K562 (cell line): ENCODE results near the gene SLC5A2.

ENCODE experiments used
- CTCF ChIP-seq, 3 experiments: IDR thresholded peaks in 2 of 3; conservative IDR thresholded peaks in 1 of 3; 2 replicates each; pipeline ENCODE4 v1.5.1; 2011 to 2012; ENCODE audit warnings: low read length in 3 of 3, mild to moderate bottlenecking in 3 of 3, control low read depth in 2 of 3, improper control_type of control experiment in 1 of 3, inconsistent platforms in 1 of 3, low read depth in 1 of 3, mixed read lengths in 1 of 3, moderate library complexity in 1 of 3; ENCODE audit not compliant: insufficient read depth in 2 of 3
- RAD21 ChIP-seq, 2 experiments: fragments of 250-450 bp in 1 of 2; fragments of 450-650 bp in 1 of 2; sonication (Bioruptor Pico) in 1 of 2; formaldehyde crosslinking in 1 of 2; IDR thresholded peaks in 1 of 2; conservative IDR thresholded peaks in 1 of 2; 2 replicates each; pipeline versions ENCODE4 v1.4.0 to v1.8.0; 2020 to 2022; ENCODE audit warnings: mild to moderate bottlenecking in 2 of 2, moderate library complexity in 1 of 2
- SMARCA5 ChIP-seq: fragments of 450-650 bp; IDR thresholded peaks from 2 replicates; pipeline ENCODE4 v1.6.1; 2016
- SREBF2 ChIP-seq: sonication (generic); formaldehyde crosslinking; IDR thresholded peaks from 2 replicates; pipeline ENCODE4 v1.4.0; 2020; ENCODE audit warnings: mild to moderate bottlenecking, missing genetic modification reagents
- TF ChIP-seq, protein P1 (sequence below): sonication (generic); formaldehyde crosslinking; IDR thresholded peaks from 2 replicates; pipeline ENCODE4 v1.8.0; 2022; ENCODE audit warnings: mild to moderate bottlenecking, low read depth, missing genetic modification reagents
- TF ChIP-seq, protein P2 (sequence below): sonication (generic); formaldehyde crosslinking; IDR thresholded peaks from 2 replicates; pipeline ENCODE4 v1.9.0; 2022; ENCODE audit warnings: mild to moderate bottlenecking, missing genetic modification reagents

DNA sequence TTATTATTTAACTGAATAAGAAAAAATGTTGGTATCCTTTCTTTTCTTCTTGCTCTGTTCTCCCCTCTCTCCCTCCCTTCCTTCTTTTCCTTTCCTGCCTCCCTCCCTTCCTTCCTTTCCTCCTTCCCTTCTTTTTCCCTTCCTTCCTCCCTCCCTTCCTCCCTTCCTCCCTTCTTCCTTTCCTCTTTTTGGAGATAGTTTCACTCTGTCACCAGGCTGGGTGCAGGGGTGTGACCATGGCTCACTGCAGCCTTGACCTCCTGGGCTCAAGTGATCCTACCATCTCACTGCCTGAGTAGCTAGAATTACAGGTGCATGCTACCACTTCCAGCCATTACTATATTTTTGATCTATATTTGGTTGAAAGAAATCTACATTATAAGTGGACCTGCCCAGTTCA, 31.0 kb downstream of the SLC5A2 start:
- TF ChIP-seq, protein P1, sequence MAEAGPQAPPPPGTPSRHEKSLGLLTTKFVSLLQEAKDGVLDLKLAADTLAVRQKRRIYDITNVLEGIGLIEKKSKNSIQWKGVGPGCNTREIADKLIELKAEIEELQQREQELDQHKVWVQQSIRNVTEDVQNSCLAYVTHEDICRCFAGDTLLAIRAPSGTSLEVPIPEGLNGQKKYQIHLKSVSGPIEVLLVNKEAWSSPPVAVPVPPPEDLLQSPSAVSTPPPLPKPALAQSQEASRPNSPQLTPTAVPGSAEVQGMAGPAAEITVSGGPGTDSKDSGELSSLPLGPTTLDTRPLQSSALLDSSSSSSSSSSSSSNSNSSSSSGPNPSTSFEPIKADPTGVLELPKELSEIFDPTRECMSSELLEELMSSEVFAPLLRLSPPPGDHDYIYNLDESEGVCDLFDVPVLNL (CRISPR knock-in tag): no peak
- TF ChIP-seq CTCF (IDR thresholded peaks at IDR 0.05 in 2 of 3, conservative IDR thresholded peaks at IDR 0.05 in 1 of 3; ENCODE audit: insufficient read depth in 2 of 3, low read depth in 1 of 3, low read length in 3 of 3) (no peak), SMARCA5 (no peak), RAD21 (CRISPR knock-in tag; conservative IDR thresholded peaks at IDR 0.05 in 1 of 2, IDR thresholded peaks at IDR 0.05 in 1 of 2) (no peak), SREBF2 (CRISPR knock-in tag) (no peak)
- TF ChIP-seq, protein P2, sequence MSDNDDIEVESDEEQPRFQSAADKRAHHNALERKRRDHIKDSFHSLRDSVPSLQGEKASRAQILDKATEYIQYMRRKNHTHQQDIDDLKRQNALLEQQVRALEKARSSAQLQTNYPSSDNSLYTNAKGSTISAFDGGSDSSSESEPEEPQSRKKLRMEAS (CRISPR knock-in tag): no peak
